ENCODE results near the gene CDH4.

The CDH4 gene

DNA sequence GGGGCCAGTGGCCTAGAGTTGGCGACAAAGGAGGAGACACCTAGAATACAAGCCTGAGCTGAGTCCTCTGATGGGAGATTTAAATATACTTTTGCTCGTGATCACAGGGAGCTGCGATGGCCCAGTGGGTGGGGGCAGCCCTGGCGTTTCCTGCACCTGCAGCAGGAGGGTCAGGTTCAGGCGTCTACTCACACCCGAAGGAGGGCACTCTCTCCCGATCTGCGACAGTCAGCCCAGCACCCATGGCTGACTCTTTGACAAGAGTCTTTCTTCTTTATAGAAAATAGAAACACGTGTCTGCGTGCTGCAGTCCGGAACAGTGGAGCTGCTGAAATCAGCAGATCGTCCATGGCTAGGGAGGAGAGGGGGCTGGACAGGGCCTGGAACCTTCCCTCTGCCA is 338.2 kb downstream of the CDH4 start:
- FAIRE-seq (no peak), DNase-seq (ENCODE audit: insufficient read length, low spot score) (no peak)
- no peak for TF ChIP-seq POLR2A (IDR thresholded peaks at IDR 0.05; ENCODE audit: low read depth, low read length)

DNA sequence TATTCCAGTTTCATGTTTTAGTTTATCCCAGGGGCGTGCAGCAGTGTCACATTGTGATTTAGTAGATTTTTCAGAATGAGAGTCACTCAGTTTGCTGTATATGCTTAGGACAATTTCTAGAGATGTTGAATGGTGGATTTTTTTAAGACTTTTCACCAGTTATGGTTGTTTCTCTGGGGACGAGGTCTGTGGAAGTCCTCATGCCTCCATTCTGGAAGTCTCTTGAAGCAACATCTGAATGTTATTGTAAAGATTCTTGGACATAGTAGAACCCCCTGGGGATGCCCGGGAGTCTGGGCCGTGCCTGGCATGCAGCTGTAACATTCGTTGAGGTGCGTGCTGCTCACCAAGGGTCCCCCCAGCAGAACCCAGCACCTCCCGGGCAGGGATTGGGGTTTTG is 341.5 kb downstream of the CDH4 start:
- no peak for TF ChIP-seq POLR2A (IDR thresholded peaks at IDR 0.05; ENCODE audit: low read depth, low read length)
- no peak for DNase-seq (ENCODE audit: insufficient read length, low spot score)
- FAIRE-seq: no peak

GRCh38 chr20:61594198-61594597 is 342.1 kb downstream of the CDH4 start:
- no peak for DNase-seq (ENCODE audit: insufficient read length, low spot score)
- FAIRE-seq: no peak
- TF ChIP-seq POLR2A (IDR thresholded peaks at IDR 0.05; ENCODE audit: low read depth, low read length): no peak

- TF ChIP-seq POLR2A (IDR thresholded peaks at IDR 0.05; ENCODE audit: low read depth, low read length): no peak
- no peak for FAIRE-seq
- DNase-seq (ENCODE audit: insufficient read length, low spot score): no peak
Observed at GRCh38 chr20:61595216-61595615, 343.2 kb downstream of the CDH4 start.

- FAIRE-seq (no peak), DNase-seq (ENCODE audit: insufficient read length, low spot score) (no peak)
- no peak for TF ChIP-seq POLR2A (IDR thresholded peaks at IDR 0.05; ENCODE audit: low read depth, low read length)
Observed at GRCh38 chr20:61596687-61597330, 344.7 kb downstream of the CDH4 start.

- TF ChIP-seq POLR2A (IDR thresholded peaks at IDR 0.05; ENCODE audit: low read depth, low read length): no peak
- DNase-seq (ENCODE audit: insufficient read length, low spot score) (no peak), FAIRE-seq (no peak)
Observed at GRCh38 chr20:61597996-61598395, 345.9 kb downstream of the CDH4 start.

DNA sequence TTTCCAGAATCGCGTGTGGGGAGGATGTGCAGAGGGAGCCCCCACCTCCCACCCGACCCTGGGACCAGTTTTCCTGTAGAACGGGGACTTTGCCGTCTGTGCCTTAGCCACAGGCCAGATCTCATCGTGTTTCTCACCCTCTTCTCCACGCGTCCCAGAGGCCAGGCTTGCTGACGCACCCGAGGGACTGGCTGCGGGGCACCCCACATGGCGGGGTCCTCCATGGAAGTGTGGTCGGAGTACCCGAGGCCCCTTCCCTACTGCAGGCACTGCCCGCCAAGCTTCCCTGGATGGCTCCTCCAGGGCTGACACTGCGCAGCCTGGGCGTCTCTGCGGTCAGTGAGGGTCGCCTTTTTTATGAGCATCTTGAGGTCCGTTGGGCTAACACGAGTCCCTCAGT is 346.5 kb downstream of the CDH4 start:
- no peak for DNase-seq (ENCODE audit: insufficient read length, low spot score)
- TF ChIP-seq POLR2A (IDR thresholded peaks at IDR 0.05; ENCODE audit: low read depth, low read length): no peak
- FAIRE-seq: no peak

DNA sequence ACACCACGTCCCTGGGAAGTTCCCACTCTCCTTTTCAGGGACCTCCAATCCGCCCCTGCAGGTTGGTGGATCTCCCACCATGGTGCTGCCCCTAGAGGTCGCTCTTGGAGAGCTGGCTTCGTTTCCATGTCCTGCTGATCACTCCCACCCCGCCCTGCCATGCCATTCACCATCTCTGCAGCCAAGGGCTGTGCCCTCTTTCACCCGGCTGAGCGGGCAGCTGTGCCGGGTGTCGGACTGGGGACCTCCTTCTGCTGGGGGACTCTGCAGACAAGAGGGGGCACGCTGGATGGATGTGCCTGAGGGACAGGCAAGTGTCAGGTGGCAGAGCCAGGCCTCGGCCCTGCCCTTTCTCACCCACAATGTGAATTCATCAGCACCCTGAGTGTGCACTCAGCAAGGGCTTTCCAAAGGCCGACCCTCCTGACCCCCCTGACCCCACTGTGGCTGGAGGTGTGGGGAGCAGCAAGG is 347.0 kb downstream of the CDH4 start:
- FAIRE-seq (no peak), DNase-seq (ENCODE audit: insufficient read length, low spot score) (no peak)
- TF ChIP-seq POLR2A (IDR thresholded peaks at IDR 0.05; ENCODE audit: low read depth, low read length): no peak

- no peak for TF ChIP-seq POLR2A (IDR thresholded peaks at IDR 0.05; ENCODE audit: low read depth, low read length)
- no peak for DNase-seq (ENCODE audit: insufficient read length, low spot score)
- FAIRE-seq: no peak
Observed at GRCh38 chr20:61599541-61599992, 347.5 kb downstream of the CDH4 start.

DNA sequence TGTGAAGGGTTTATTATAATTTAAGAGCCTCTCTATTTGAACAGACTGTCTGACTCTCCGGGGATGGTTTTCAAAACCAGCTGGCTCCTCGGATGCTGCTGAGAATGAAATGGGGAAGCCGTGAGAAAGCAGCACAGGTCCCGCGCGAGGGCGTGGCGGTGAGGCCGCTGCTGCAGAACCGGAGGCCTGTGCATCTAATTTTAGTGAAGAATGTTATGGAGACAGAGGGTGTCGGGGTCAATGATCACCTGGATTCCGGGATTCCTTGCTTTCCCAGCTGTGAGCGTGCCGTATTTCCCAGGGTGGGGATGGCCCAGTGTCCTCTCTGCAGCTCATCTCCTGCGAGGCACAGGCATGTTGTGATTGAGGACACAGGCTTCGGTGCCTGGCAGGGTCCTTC is 348.0 kb downstream of the CDH4 start:
- no peak for FAIRE-seq
- DNase-seq (ENCODE audit: insufficient read length, low spot score): no peak
- no peak for TF ChIP-seq POLR2A (IDR thresholded peaks at IDR 0.05; ENCODE audit: low read depth, low read length)

DNA sequence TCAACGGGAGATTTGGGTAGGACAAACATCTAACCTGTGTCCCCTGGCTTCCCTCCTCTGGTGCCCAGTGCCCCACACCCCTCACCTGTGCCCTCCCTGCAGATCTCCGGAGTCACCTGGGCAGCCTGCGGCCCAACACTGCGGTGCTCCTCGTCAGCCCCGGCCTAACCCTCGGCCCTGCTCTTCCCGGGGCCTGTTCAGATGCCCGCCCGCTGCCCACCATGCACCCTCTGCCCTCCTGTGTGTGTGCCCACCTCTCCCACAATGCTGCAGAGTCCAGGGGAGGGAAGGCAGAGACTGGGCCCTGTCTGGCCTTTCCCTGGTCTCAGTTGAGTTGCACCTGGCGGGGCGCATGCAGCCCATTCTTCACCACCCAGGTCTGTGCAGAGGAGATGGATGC is 349.3 kb downstream of the CDH4 start:
- DNase-seq (ENCODE audit: insufficient read length, low spot score): no peak
- TF ChIP-seq POLR2A (IDR thresholded peaks at IDR 0.05; ENCODE audit: low read depth, low read length): no peak
- no peak for FAIRE-seq

DNA sequence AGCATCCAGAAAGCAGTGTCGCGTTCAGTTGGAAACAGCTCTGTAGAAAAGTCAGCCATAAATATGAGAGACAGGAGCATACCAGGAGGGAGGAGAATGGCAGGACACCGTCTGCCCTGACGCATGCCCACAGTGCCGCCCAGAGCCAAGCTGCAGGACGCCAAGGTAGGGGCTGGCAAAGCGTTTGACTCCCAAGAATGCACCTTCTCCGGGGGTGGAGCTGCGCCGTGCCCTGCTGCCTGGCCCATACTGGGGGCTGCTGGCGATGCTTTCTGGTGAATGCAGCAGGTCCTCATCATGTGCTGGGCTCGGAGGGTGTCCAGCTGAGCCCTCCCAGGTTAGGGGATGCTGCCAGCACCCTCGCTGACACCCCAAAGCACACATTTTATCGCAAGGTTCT is 349.8 kb downstream of the CDH4 start:
- no peak for TF ChIP-seq POLR2A (IDR thresholded peaks at IDR 0.05; ENCODE audit: low read depth, low read length)
- DNase-seq (ENCODE audit: insufficient read length, low spot score): no peak
- no peak for FAIRE-seq

GRCh38 chr20:61603715-61604114 is 351.7 kb downstream of the CDH4 start:
- TF ChIP-seq POLR2A (IDR thresholded peaks at IDR 0.05; ENCODE audit: low read depth, low read length): no peak

DNA sequence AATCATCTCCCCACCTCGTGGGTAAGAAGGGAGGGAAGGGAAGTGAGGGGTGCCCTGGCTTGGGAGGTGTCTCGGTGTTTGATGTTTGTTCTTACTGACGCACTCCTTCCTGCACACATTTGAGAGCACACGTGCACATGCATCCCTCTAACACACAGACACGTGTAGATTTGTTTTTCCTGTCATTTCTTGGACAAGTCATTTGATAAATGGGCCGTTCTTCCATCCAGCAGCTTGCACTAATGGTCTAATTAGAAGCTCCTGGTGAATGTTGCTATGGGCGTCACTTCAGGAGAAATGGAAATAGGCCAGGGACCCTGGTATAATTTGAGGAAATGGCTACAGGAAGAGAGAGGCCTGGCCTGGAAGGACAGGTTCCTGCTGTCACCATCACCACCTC is 352.5 kb downstream of the CDH4 start:
- FAIRE-seq (no peak), DNase-seq (ENCODE audit: insufficient read length, low spot score) (no peak)

More at GRCh38 chr20:61603715-61604114, 351.7 kb downstream of the CDH4 start:
- FAIRE-seq (no peak), DNase-seq (ENCODE audit: insufficient read length, low spot score) (no peak)

GRCh38 chr20:61605283-61605682 is 353.2 kb downstream of the CDH4 start:
- no peak for DNase-seq (ENCODE audit: insufficient read length, low spot score)
- no peak for FAIRE-seq
- TF ChIP-seq POLR2A (IDR thresholded peaks at IDR 0.05; ENCODE audit: low read depth, low read length): no peak

More for the DNA sequence above, 352.5 kb downstream of the CDH4 start:
- no peak for TF ChIP-seq POLR2A (IDR thresholded peaks at IDR 0.05; ENCODE audit: low read depth, low read length)

All from H54 (cell line).